Fibroblast of pulmonary artery (primary cell): ENCODE measurements around the gene SEC24D.

ENCODE experiments used
- DNase-seq: peaks from one replicate; pipeline ENCODE4 v3.0.0-alpha.2; 2010; ENCODE audit warnings: low read depth
- H3K4me3 ChIP-seq: replicated peaks from 2 replicates; pipeline ENCODE4 v1.5.1; 2011; ENCODE audit warnings: low read depth, mild to moderate bottlenecking, control low read depth, low read length, moderate library complexity
- CTCF ChIP-seq: IDR thresholded peaks from 2 replicates; pipeline ENCODE4 v1.5.1; 2011; ENCODE audit warnings: mild to moderate bottlenecking, control low read depth, low read length, inconsistent platforms; ENCODE audit errors: missing control alignments

SEC24D gene

GRCh38 chr4:118774989-118775388, 60.9 kb downstream of the SEC24D start:
- TF ChIP-seq CTCF = no peak
- H3K4me3 ChIP-seq = no peak overlapping the region
- DNase-seq = no peak

GRCh38 chr4:118774321-118774720, 61.6 kb downstream of the SEC24D start:
- H3K4me3 ChIP-seq = no peak overlapping the region
- DNase-seq = no peak
- no peak for TF ChIP-seq CTCF

GRCh38 chr4:118773429-118773792, 62.5 kb downstream of the SEC24D start:
- DNase-seq = no peak
- no peak overlapping the region for H3K4me3 ChIP-seq
- TF ChIP-seq CTCF = no peak

GRCh38 chr4:118772767-118773428, 63.0 kb downstream of the SEC24D start:
- H3K4me3 ChIP-seq = no peak overlapping the region
- no peak for TF ChIP-seq CTCF
- no peak for DNase-seq

- peak; percentile 82 for DNase-seq
- no peak overlapping the region for H3K4me3 ChIP-seq
- TF ChIP-seq CTCF = peak; percentile 56
Measured at GRCh38 chr4:118772081-118772766, 63.7 kb downstream of the SEC24D start.

- no peak for TF ChIP-seq CTCF
- DNase-seq = no peak
- no peak overlapping the region for H3K4me3 ChIP-seq
Measured at GRCh38 chr4:118770741-118771187, 65.2 kb downstream of the SEC24D start.

- DNase-seq = no peak
- no peak overlapping the region for H3K4me3 ChIP-seq
- TF ChIP-seq CTCF = no peak
Measured at GRCh38 chr4:118769161-118769560, 66.8 kb downstream of the SEC24D start.
